Stimulated activated CD4-positive, alpha-beta T cell treated with anti-CD3 and anti-CD28 coated beads, Interleukin-1b, Interleukin-23, amount 100 ng/mL, for 1 hour (primary cell): ENCODE results near the gene HDAC1.
"Not testable (repeated sequence)": the region's sequence is repeated elsewhere in the genome, so short reads cannot be mapped to it uniquely, and the experiment has no call there.

Source experiments
- DNase-seq, 2 donors: peaks; one replicate each; pipeline ENCODE4 v3.0.0-alpha.2; 2020; ENCODE audit warnings: low read depth in 2 of 2

HDAC1 gene

DNA sequence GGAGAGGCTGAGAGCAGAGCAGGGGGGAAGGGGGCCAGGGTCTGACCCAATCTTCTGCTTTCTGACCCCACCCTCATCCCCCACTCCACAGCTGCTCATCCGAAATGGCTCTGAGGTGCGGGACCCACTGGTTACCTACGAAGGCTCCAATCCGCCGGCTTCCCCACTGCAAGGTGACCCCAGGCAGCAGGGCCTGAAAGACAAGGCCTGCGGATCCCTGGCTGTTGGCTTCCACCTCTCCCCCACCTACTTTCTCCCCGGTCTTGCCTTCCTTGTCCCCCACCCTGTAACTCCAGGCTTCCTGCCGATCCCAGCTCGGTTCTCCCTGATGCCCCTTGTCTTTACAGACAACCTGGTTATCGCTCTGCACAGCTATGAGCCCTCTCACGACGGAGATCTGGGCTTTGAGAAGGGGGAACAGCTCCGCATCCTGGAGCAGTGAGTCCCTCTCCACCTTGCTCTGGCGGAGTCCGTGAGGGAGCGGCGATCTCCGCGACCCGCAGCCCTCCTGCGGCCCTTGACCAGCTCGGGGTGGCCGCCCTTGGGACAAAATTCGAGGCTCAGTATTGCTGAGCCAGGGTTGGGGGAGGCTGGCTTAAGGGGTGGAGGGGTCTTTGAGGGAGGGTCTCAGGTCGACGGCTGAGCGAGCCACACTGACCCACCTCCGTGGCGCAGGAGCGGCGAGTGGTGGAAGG lies 17.1 kb upstream of the HDAC1 start:
- no peak for DNase-seq

DNA sequence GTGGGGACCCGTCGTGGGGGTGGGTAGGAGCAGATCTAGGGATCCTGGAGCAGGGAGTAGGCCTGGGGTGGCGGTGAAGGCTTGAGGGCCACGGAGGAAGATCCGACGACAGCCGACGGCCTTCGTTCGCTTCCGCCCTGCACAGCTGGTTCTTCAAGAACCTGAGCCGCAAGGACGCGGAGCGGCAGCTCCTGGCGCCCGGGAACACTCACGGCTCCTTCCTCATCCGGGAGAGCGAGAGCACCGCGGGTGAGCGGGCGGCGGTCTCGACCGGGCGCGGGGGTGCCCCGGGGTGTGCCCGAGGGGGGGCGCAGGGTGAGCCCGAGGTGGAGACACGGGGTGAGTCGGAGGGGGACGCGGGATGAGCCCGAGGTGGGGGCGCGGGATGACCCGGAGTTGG lies 16.5 kb upstream of the HDAC1 start:
- DNase-seq = no peak

DNA sequence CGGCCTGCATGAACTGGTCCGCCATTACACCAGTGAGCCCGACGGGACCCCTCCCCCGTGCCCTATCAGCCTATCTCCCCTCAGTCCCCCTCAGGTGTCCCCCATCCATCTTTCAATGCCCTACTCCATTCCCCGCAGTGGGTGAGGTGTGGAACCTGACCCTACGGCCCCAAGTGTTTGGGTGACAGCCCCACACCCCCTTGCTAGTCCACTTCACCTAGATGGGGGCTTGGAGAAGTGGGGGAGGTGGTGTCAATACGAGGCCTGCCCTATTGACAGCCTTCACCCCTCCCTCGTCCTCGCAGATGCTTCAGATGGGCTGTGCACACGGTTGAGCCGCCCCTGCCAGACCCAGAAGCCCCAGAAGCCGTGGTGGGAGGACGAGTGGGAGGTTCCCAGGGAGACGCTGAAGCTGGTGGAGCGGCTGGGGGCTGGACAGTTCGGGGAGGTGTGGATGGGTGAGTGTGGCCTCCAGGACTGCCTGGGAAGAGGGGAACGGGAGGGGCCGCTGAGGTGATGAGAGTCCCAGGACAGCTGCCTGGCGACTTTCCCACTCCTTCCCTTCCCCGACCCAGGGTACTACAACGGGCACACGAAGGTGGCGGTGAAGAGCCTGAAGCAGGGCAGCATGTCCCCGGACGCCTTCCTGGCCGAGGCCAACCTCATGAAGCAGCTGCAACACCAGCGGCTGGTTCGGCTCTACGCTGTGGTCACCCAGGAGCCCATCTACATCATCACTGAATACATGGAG lies 15.7 kb upstream of the HDAC1 start:
- no peak for DNase-seq

DNA sequence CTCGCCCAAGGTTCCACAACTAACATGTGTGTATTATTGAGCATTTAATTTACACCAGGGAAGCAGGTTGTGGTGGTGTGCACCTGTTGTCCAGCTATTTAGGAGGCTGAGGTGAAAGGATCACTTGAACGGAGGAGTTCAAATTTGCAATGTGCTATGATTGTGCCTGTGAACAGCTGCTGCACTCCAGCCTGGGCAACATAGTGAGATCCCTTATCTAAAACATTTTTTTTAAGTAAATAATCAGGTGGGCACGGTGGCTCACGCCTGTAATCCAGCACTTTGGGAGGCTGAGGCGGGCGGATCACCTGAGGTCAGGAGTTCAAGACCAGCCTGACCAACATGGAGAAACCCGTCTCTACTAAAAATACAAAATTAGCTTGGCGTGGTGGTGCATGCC lies 7.1 kb upstream of the HDAC1 start:
- DNase-seq = not testable (repeated sequence)

DNA sequence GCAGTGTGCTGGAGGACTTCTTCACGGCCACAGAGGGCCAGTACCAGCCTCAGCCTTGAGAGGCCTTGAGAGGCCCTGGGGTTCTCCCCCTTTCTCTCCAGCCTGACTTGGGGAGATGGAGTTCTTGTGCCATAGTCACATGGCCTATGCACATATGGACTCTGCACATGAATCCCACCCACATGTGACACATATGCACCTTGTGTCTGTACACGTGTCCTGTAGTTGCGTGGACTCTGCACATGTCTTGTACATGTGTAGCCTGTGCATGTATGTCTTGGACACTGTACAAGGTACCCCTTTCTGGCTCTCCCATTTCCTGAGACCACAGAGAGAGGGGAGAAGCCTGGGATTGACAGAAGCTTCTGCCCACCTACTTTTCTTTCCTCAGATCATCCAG lies 6.2 kb upstream of the HDAC1 start:
- DNase-seq = no peak

DNA sequence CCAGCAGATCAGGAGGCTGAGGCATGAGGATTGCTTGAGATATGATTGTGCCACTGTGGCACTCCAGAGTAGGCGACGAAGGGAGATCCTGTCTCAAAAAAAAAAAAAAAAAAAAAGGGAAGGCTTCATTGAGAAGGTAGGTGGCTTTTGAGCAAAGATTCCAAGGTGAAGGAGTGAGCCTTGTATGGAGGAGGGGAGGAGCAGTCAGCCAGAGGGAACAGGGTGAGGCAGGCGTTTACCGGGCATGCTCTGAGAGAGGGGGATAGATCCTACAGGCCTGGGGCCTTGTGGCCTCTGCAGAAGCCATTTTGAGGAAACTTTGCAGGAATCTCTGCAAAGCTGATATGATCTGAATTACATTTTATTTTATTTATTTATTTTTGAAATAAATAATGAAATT lies 5.1 kb upstream of the HDAC1 start:
- no peak for DNase-seq

DNA sequence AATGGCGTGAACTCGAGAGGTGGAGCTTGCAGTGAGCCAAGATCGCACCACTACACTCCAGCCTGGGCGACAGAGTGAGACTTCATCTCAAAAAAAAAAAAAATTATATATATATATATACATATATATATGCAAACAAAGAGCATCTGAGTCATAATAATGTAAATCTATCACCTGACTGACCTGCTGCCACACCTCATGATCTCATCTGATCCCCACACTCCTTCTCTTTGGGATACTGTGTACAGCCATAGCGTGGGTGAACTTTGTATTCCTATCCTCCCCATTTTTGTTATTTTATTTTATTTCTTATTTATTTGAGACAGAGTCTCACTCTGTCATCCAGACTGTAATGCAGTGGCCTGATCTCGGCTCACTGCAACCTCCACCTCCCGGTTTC lies 2.6 kb upstream of the HDAC1 start:
- no peak for DNase-seq

DNA sequence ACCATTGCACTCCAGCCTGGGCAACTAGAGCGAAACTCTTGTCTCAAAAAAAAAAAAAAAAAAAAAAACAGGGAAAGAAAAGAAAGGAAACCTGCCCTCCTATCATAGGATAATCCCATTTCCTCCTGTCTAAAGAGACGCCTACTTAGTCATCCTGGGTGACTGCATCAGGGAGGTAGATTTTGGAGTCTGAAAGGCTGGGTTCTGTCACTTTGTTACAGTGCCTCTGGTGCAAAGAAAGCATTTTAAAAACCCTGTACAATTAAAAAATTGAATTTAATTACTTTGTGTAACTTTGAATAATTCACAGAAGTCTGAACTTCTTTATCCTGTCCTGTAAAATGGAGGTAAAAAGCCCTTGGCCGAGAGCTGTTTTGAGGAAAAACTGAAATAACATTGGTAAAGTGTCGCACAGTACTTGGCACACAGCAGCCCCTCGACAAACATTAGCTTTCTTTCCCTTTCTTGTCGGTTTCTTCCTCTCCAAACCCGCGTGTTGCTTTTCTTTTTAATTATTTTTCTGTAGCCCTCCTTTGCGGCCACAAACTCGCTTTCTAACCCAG lies 657 bp upstream of the HDAC1 start:
- DNase-seq = no peak

DNA sequence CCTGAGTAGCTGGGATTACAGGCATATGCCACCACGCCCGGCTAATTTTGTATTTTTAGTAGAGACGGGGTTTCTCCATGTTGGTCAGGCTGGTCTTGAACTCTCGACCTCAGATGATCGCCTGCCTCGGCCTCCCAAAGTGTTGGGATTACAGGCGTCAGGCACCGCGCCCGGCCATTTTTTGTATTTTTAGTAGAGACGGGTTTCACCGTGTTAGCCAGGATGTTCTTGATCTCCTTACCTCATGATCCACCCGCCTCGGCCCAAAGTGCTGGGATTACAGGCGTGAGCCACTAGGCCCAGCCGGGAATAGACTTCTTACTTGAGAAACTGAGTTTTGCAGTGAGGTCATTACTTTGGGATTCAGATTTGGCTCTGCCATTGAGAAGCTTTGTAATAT lies 6.3 kb downstream of the HDAC1 start:
- not testable (repeated sequence) for DNase-seq

DNA sequence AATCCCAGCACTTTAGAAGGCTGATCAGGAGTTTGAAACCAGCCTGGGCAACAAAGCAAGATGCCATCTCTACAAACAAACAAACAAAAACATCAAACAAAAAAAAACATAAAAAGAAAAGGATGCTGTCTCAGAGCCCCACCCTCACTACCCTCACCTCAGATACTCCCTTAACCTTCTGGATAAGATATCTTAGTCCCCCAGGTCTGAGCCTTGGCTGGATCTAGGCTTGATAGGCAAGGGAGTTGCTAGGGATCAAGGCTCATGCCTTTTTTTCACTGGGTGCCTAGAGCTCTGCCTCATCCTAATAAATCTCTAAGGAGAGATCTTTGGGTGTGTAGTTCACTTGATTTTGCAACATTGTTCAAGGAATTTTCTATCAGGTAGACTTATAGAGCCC lies 7.4 kb downstream of the HDAC1 start:
- no peak for DNase-seq

DNA sequence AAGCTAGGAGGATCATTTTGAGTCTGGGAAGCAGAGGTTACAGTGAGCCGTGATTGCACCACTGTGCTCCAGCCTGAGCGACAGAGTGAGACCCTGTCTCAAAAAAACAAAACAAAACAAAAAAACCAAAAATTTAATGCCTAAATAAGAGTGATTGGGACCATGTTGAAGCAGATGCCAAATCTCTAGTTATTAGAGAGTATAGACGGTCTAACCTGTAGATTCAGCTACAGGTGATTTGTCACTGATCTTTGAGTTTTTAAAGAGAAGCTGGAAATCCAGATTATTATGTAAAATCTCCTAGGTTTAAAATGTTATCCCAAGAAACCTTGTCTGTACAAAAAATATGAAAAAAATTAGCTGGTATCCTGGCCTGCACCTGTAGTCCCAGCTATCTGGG lies 11.5 kb downstream of the HDAC1 start:
- no peak for DNase-seq

DNA sequence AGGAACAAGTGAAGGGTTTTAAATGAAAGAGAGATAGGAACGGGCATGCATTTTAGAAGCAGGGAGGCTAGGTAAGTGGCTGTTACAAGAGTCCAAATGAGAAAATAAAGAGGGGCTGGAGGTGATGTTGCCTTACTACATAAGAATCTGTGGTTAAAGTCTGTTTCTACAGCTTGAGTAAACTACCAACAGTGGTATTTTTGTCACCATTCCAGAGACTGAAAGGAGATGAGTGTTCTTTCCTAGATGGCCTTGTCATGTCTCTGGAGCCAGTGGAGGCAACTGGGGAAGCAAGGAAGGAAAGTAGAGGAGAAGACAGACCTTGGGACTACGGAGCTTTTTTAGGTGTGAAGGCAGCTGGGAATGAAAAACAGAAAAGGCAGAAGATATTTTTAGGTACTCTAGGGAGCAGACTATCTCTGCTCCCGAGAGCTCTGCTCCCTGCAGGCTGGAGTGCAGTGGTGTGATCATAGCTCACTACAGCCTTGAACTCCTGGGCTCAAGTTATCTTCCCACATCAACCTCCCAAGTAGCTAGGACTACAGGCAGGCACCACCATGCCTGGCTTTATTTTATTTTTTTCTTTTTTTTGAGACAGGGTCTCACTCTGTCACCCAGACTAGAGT lies 12.2 kb downstream of the HDAC1 start:
- no peak for DNase-seq

DNA sequence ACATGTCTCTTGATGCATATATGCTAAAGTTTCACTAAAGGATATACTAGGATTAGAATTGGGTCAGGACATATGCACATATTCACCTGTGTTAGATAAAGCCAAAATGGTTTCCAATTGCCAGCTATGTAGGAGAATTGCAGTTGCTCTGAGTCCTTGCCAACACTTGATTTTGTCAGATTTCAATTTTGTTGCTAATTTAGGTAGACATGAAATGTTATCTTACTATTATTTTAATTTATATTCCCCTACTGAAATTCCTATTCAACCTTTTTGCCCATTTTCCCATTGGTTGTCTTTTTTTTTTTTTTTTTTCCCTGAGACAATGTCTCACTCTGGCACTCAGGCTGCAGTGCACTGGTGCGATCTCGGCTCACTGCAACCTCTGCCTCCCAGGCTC lies 13.4 kb downstream of the HDAC1 start:
- DNase-seq = no peak

DNA sequence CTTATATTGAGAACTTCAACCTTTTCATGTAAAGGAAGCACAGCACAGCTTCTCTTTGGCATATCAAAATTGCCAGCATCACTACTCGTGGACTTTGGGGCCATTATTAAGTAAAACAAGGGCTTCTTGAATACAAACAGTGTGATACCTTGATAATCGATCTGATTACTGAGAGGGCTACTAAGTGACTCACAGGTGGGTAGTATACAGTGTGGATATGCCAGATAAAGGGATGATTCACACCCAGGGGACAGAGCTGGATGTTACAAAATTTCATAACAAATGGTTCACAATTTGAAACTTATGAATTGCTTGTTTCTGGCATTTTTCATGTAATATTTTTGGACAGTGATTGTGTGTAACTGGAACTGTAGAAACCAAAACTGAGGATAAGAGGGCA lies 15.4 kb downstream of the HDAC1 start:
- DNase-seq = no peak

DNA sequence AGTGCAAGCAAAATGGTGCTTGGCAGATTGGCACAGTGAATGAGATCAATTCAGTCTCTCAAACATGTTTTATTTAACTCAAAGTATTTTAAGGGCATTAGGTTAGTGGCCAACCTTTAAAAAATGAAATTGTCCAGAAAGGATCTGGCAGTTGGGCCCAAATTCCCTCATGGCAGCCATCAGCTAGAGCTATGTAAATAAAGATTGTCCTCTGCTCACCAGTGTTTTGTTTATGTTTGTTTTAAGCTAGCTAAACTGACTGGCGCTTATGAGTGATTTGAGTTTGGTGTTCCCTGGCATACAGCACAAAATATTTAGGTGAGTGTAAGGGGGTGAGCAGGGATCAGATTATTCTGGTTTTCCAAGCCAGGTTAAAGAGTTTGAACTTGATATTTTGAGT lies 18.1 kb downstream of the HDAC1 start:
- DNase-seq = no peak

DNA sequence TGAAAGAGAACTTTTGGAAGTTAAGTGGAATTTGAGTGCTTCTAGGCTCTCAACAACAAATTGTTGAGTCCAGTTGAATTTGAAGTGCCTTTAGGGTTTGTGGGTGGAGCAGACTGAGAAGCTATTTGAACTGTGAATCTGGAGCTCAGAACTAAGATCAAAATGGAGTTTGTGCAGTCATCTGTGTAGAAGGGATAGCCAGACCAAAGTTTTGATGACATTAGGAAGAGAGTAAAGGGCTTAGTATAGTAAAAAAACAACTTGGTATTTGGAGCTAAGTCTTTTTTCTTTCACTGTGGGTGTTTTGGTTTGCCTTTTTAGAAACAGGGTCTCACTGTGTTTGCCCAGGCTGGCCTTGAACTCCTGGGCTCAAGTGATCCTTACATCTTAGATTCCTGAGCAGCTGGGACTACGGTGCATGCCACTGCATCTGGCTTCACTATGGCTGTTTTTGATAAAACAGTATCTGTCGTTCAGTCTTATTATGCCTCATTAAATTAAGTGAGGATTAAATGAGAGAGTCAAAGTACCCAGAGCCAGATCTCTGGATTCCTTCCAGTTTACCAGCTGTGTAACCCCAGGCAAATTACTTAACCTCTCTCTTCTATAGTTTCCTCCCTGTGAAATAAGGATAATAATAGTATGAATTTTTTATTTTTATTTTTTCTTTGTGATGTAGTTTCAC lies 20.0 kb downstream of the HDAC1 start:
- DNase-seq = no peak

DNA sequence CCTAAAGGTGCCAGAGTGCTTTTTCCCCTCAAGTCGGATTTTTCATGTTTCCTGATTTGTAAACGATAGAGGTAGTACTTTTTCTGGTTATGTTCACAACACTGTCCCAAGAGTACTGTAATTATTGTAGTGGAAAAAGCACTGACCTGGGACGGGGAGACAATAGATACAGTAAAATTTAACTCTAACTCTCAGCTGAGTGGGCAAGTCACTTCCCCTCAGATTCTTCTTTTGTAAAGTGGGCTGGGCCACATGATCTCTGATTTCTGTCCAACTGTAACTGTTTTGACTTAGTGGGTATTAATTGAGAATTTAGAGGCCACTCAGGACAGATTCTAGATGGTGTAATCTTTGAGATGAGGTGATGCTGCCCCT lies 25.0 kb downstream of the HDAC1 start:
- no peak for DNase-seq

DNA sequence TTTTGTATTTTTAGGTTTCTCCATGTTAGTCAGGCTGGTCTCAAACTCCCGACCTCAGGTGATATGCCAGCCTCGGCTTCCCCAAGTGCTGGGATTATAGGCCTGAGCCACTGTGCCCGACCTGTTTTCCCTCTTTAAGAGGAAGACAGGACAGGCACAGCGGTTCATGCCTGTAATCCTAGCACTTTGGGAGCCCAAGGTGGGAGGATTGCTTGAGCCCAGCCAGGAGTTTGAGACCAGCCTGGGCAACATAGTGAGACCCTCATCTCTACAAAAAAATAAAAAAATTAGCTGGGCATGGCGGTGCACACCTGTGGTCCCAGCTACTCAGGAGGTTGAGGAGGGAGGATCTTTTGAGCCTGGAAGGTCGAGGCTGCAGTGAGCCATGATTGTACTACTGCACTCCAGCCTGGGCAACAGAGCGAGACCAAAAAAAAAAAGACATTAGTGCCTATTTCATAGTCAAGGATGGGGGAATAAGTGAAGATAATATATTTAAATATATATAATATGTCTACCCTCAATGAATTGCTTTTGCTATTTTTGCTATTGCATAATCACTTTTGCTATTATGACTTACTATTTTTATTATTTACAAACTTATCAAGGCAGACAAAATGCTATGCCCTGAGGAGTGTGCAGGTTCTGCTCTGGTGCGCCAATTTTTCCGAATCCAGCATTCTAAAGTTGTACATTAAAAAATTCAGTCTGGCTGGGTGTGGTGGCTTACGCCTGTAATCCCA lies 26.4 kb downstream of the HDAC1 start:
- no peak for DNase-seq

DNA sequence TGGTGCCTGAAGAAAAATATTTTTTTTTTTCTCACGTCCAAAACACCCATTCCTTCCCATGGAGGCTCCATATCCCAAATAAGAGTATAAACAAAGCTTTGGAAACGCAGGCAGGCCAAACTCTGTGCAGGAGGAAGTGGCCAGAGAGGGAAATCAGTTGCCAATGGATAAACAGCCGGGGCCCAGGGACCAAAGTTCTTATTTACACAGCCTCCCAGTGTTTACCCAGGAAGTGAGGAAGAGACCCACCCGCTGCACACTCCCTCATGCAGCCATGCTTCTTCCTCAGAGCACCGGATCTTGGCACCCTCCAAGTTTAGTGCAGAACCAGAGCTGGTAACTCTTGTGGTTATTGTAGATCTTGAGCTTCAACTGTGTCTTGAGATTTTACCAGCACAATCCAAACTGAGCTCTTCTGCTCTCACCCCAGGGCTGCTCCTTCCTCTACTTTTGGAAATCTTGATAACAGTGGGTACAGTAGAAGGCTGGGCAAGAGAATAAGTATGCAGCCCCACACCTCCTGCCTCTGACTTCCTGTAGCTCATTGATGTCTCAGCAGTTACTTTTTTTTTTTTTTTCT lies 29.9 kb downstream of the HDAC1 start:
- no peak for DNase-seq

DNA sequence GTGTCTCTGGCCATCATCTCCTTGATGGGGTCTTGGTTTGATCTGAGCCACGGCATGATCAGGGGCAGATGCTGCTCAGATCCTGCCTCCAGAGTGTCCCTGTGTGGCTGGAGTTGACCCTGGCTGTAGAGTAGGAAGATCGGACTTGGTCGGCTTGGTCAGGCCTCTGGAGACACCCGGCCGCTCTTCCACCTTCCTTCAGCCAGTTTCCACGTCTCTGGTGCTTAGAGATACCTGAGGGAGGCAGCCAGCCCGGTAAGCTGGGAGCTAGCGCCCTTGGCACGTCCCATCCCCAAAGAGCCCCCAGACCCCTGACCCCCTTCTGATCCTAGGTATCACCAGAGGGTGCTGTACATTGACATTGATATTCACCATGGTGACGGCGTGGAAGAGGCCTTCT lies 35.3 kb downstream of the HDAC1 start:
- DNase-seq = no peak

DNA sequence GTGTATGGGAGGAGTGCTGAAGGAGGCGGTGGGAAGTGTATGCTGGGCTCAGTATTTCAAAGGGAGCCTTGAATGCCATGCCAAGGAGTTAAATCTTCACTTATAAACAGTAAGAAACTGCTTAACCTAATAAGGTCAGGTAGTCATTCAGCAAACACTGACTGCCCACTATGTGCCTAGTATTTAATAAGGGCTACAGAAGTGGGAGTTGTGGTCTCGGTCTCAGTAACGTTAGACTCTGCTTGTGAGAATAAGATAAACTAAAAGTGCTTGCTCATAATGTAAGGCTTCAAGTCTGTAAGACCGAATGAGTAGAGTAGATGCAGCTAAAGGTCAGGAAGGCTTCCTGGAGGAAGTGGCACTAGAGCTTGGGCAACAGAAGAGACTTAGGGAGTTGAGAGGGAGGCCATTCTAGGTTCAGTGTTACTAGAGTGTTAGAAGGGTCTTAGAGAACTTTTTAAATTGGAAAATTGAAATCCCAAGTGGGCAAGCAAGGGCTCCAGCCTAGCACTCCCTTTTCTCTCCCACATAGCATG lies 38.1 kb downstream of the HDAC1 start:
- DNase-seq = no peak
